ENCODE results near the gene ATP10A. TPM values are rescaled to one million over a fixed set of nuclear protein-coding genes. Genes with fewer than 3 reads are reported as not detected.
A peak's percentile ranks its signal among the peaks of the same experiment; 100 is the strongest.

ATP10A gene
- total RNA-seq, 1 experiment from 2014 or later: not detected

GRCh38 chr15:25848784-25849156, 14.4 kb downstream of the ATP10A start:
- CTCF ChIA-PET: interaction anchor here (0.7 kb wide), 1 partner anchor 128 kb away, joined by 3 read pairs; no protein-coding TSS in a partner anchor
- Mint-ChIP-seq H3K4me3 (ENCODE audit: unreplicated experiment) (peak overlapping the region; percentile 77), H3K27me3 (ENCODE audit: insufficient read depth, unreplicated experiment) (no peaks in the 10 kb centered on the region), H3K9me3 (ENCODE audit: unreplicated experiment) (no peaks in the 10 kb centered on the region), H3K36me3 (ENCODE audit: insufficient read depth, unreplicated experiment) (no peaks in the 10 kb centered on the region), H3K4me1 (ENCODE audit: low read depth, unreplicated experiment) (peaks cover 28% of the 10 kb centered on the region), H3K27ac (ENCODE audit: unreplicated experiment) (peak overlapping the region; percentile 93)
- POLR2A ChIA-PET: no interaction called here
- H3K9me3 ChIP-seq: no peaks in the 10 kb centered on the region
- H3K36me3 ChIP-seq (ENCODE audit: control insufficient read depth, insufficient read depth, low read length): no peaks in the 10 kb centered on the region
- no peaks in the 10 kb centered on the region for H3K27me3 ChIP-seq (replicated peaks; ENCODE audit: control insufficient read depth, insufficient read depth, low read length)
- no peak for DNase-seq
- H3K4me3 ChIP-seq (ENCODE audit: low read depth, low read length): no peak overlapping the region
- no TSS peak for BruUV-seq (replicated peaks)
- intact Hi-C loops (cut with micrococcal nuclease; ENCODE audit: unreplicated experiment): no loop called here
- H3K4me1 ChIP-seq: peaks cover 23% of the 10 kb centered on the region
- no peak for TF ChIP-seq CTCF (IDR thresholded peaks at IDR 0.05; ENCODE audit: insufficient read depth in 1 of 2, low read depth in 1 of 2, low read length in 1 of 2, severe bottlenecking in 1 of 2, unreplicated experiment in 1 of 2)

GRCh38 chr15:25848325-25848724, 14.8 kb downstream of the ATP10A start:
- BruUV-seq (replicated peaks): no TSS peak
- intact Hi-C loops (cut with micrococcal nuclease; ENCODE audit: unreplicated experiment): no loop called here

GRCh38 chr15:25847051-25847450, 16.1 kb downstream of the ATP10A start:
- H3K4me1 Mint-ChIP-seq (ENCODE audit: low read depth, unreplicated experiment): peaks cover 19% of the 10 kb centered on the region
- no peak for TF ChIP-seq CTCF (IDR thresholded peaks at IDR 0.05; ENCODE audit: insufficient read depth in 1 of 2, low read depth in 1 of 2, low read length in 1 of 2, severe bottlenecking in 1 of 2, unreplicated experiment in 1 of 2)
- no TSS peak for BruUV-seq (replicated peaks)
- no peaks in the 10 kb centered on the region for H3K27me3 Mint-ChIP-seq (ENCODE audit: insufficient read depth, unreplicated experiment)
- intact Hi-C loops (cut with micrococcal nuclease; ENCODE audit: unreplicated experiment): no loop called here
- H3K4me3 ChIP-seq (ENCODE audit: low read depth, low read length): no peak overlapping the region
- no peak for DNase-seq
- H3K36me3 Mint-ChIP-seq (ENCODE audit: insufficient read depth, unreplicated experiment): no peaks in the 10 kb centered on the region
- no peaks in the 10 kb centered on the region for H3K36me3 ChIP-seq (ENCODE audit: control insufficient read depth, insufficient read depth, low read length)
- no peak overlapping the region for H3K4me3 Mint-ChIP-seq (ENCODE audit: unreplicated experiment)
- H3K9me3 ChIP-seq: no peaks in the 10 kb centered on the region
- H3K4me1 ChIP-seq: peaks cover 23% of the 10 kb centered on the region
- no peaks in the 10 kb centered on the region for H3K9me3 Mint-ChIP-seq (ENCODE audit: unreplicated experiment)
- no peak overlapping the region for H3K27ac Mint-ChIP-seq (ENCODE audit: unreplicated experiment)
- ChIA-PET POLR2A (no interaction called here), CTCF (interaction anchor here (0.6 to 1.1 kb wide), 2 partner anchors 87 to 338 kb away, joined by 6 to 7 read pairs; no protein-coding TSS in a partner anchor)
- H3K27me3 ChIP-seq (replicated peaks; ENCODE audit: control insufficient read depth, insufficient read depth, low read length): no peaks in the 10 kb centered on the region

More at GRCh38 chr15:25848325-25848724, 14.8 kb downstream of the ATP10A start:
- no peaks in the 10 kb centered on the region for H3K27me3 ChIP-seq (replicated peaks; ENCODE audit: control insufficient read depth, insufficient read depth, low read length)
- peaks cover 23% of the 10 kb centered on the region for H3K4me1 ChIP-seq
- TF ChIP-seq CTCF (IDR thresholded peaks at IDR 0.05; ENCODE audit: insufficient read depth in 1 of 2, low read depth in 1 of 2, low read length in 1 of 2, severe bottlenecking in 1 of 2, unreplicated experiment in 1 of 2): no peak
- Mint-ChIP-seq H3K27me3 (ENCODE audit: insufficient read depth, unreplicated experiment) (no peaks in the 10 kb centered on the region), H3K9me3 (ENCODE audit: unreplicated experiment) (no peaks in the 10 kb centered on the region), H3K4me3 (ENCODE audit: unreplicated experiment) (no peak overlapping the region), H3K36me3 (ENCODE audit: insufficient read depth, unreplicated experiment) (no peaks in the 10 kb centered on the region), H3K27ac (ENCODE audit: unreplicated experiment) (peak overlapping the region; percentile 93), H3K4me1 (ENCODE audit: low read depth, unreplicated experiment) (peaks cover 28% of the 10 kb centered on the region)
- no peak overlapping the region for H3K4me3 ChIP-seq (ENCODE audit: low read depth, low read length)
- CTCF ChIA-PET: interaction anchor here (0.7 kb wide), 1 partner anchor 128 kb away, joined by 3 read pairs; no protein-coding TSS in a partner anchor
- POLR2A ChIA-PET: no interaction called here
- DNase-seq: no peak
- H3K9me3 ChIP-seq: no peaks in the 10 kb centered on the region
- no peaks in the 10 kb centered on the region for H3K36me3 ChIP-seq (ENCODE audit: control insufficient read depth, insufficient read depth, low read length)

Data from Caco-2 (cell line).